ENCODE data around the gene MACROH2A1.

The MACROH2A1 gene

GRCh38 chr5:135417083-135417482 lies 18.1 kb upstream of the MACROH2A1 start:
- Mint-ChIP-seq H3K4me1 (no peaks in the 10 kb centered on the region), H3K4me3 (no peak overlapping the region), H3K9me3 (peaks cover 15% of the 10 kb centered on the region), H3K36me3 (ENCODE audit: low read depth) (no peaks in the 10 kb centered on the region), H3K27me3 (ENCODE audit: low read depth) (peaks cover 24% of the 10 kb centered on the region), H3K27ac (no peak overlapping the region)
- TF ChIP-seq, protein P1, sequence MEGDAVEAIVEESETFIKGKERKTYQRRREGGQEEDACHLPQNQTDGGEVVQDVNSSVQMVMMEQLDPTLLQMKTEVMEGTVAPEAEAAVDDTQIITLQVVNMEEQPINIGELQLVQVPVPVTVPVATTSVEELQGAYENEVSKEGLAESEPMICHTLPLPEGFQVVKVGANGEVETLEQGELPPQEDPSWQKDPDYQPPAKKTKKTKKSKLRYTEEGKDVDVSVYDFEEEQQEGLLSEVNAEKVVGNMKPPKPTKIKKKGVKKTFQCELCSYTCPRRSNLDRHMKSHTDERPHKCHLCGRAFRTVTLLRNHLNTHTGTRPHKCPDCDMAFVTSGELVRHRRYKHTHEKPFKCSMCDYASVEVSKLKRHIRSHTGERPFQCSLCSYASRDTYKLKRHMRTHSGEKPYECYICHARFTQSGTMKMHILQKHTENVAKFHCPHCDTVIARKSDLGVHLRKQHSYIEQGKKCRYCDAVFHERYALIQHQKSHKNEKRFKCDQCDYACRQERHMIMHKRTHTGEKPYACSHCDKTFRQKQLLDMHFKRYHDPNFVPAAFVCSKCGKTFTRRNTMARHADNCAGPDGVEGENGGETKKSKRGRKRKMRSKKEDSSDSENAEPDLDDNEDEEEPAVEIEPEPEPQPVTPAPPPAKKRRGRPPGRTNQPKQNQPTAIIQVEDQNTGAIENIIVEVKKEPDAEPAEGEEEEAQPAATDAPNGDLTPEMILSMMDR (IDR thresholded peaks at IDR 0.05; ENCODE audit: unreplicated experiment in 3 of 3), result no peak

GRCh38 chr5:135405082-135405481 lies 6.1 kb upstream of the MACROH2A1 start:
- peaks cover 6% of the 10 kb centered on the region for H3K9me3 Mint-ChIP-seq
- H3K36me3 Mint-ChIP-seq (ENCODE audit: low read depth), result no peaks in the 10 kb centered on the region
- peaks cover 12% of the 10 kb centered on the region for H3K27me3 Mint-ChIP-seq (ENCODE audit: low read depth)
- H3K4me3 Mint-ChIP-seq, result no peak overlapping the region
- TF ChIP-seq, protein P1 (IDR thresholded peaks at IDR 0.05; ENCODE audit: unreplicated experiment in 3 of 3), result no peak
- H3K27ac Mint-ChIP-seq, result no peak overlapping the region
- H3K4me1 Mint-ChIP-seq, result peaks cover 11% of the 10 kb centered on the region

DNA sequence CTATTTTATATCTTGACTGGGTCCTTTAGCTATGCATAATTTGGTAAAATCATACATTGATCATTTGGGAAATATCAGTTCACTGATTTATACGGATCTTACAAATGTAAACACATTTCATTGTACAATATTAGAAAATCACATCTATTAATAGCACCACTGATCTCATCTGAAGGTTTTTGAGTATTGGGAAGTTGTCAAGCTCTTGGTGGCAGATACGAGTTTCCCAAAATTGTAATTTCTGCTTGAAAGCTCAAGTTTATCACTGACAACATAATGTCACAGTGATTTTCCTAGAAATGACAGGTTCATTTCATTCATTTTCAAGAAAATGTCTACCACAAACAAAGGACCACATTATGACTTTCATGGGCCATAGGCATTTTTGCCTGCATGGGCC lies 3.0 kb upstream of the MACROH2A1 start:
- Mint-ChIP-seq H3K4me1 (peaks cover 23% of the 10 kb centered on the region), H3K36me3 (ENCODE audit: low read depth) (no peaks in the 10 kb centered on the region), H3K4me3 (peak overlapping the region in 1 of 3 experiments; percentile 46), H3K27me3 (ENCODE audit: low read depth) (peaks cover 12% of the 10 kb centered on the region), H3K27ac (no peak overlapping the region), H3K9me3 (peaks cover 3% of the 10 kb centered on the region)
- TF ChIP-seq, protein P1 (IDR thresholded peaks at IDR 0.05; ENCODE audit: unreplicated experiment in 3 of 3), result no peak

- Mint-ChIP-seq H3K27ac (peak overlapping the region; percentile 96 to 99 (median 99)), H3K36me3 (ENCODE audit: low read depth) (no peaks in the 10 kb centered on the region), H3K4me1 (peaks cover 29% of the 10 kb centered on the region), H3K9me3 (peaks cover 3% of the 10 kb centered on the region), H3K4me3 (peak overlapping the region; percentile 96 to 99 (median 97)), H3K27me3 (ENCODE audit: low read depth) (peaks cover 12% of the 10 kb centered on the region)
- TF ChIP-seq, protein P1 (IDR thresholded peaks at IDR 0.05; ENCODE audit: unreplicated experiment in 3 of 3), result no peak
Measured at GRCh38 chr5:135400866-135401265, 1.8 kb upstream of the MACROH2A1 start.

DNA sequence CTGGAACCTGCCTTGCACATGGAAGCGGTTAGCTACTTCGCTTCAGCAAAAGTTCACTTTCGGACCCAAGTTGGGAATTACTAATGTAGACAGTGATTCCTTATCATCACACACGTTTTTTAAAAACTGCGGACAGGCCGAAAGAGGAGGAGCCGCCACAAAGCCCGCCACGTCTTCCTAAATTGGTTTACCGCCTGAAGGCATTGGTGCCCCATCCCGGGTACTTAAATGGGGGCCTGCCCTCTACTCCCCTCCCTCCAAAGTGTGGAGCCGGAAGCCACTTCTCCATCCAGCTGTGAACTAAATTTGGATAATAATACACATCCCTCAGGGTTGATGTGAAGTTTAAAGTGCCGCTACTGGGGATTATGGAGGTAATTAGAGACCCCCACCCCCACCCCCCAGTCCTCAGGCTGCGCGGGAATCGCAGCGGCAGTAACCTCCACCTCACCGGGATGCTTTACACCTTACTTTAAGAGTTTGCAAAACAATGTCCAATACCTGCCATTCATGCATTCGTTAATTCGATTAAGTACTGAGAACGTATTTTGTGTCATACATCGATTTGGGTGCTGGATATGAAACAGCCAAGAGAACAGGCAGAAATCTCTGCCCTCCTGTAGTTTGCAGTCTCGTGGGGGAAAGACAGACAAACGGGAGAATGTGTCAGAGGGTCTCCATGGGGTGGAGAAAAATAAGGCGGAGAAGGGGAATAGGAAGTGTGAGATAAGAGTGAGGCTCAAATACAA lies 937 bp upstream of the MACROH2A1 start:
- TF ChIP-seq, protein P1 (IDR thresholded peaks at IDR 0.05; ENCODE audit: unreplicated experiment in 3 of 3), result no peak
- peaks cover 35% of the 10 kb centered on the region for H3K4me1 Mint-ChIP-seq
- peak overlapping the region; percentile 96 to 99 (median 97) for H3K4me3 Mint-ChIP-seq
- H3K36me3 Mint-ChIP-seq (ENCODE audit: low read depth), result no peaks in the 10 kb centered on the region
- H3K27ac Mint-ChIP-seq, result peak overlapping the region; percentile 96 to 99 (median 99)
- peaks cover under 1% of the 10 kb centered on the region for H3K9me3 Mint-ChIP-seq
- H3K27me3 Mint-ChIP-seq (ENCODE audit: low read depth), result peaks cover 12% of the 10 kb centered on the region
